IMR-90 (cell line): ENCODE data around the gene TGFB2. TPM values are rescaled to one million over a fixed set of nuclear protein-coding genes. Genes with fewer than 3 reads are reported as not detected.

Experiments
- ATAC-seq: fragments of 200-7000 bp; cut with Tn5 transposase; 2 replicates; pipeline ENCODE4 v1.9.1; 2020; ENCODE audit warnings: low read depth, mild to moderate bottlenecking, moderate library complexity
- BruUV-seq: library from RNA; stranded (reverse); fragments of 400-500 nt; replicated peaks from 2 replicates; lab custom pipeline; 2021; lab: Mats Ljungman, UMichigan
- CTCF ChIA-PET: fragments of 300-600 bp; formaldehyde crosslinking; extraction: SDS; loops from one replicate; lab custom pipeline; 2021; ENCODE audit warnings: antibody characterized with exemption; lab: Yijun Ruan, JAX
- POLR2A ChIA-PET: fragments of 300-600 bp; sonication (Branson Sonifier 250); formaldehyde crosslinking; loops from one replicate; lab custom pipeline; 2022; ENCODE audit warnings: antibody characterized with exemption; ENCODE audit not compliant: unreplicated experiment; lab: Charles Lee
- DNase-seq: peaks from one replicate; pipeline ENCODE4 v3.0.0; 2013
- H2AFZ ChIP-seq: replicated peaks from 2 replicates; pipeline ENCODE3; 2013; ENCODE audit warnings: low read length, mild to moderate bottlenecking; ENCODE audit not compliant: poor library complexity
- H2AK5ac ChIP-seq: 2 replicates; pipeline ENCODE4 v1.6.1; 2013; ENCODE audit warnings: low read depth, low read length, inconsistent platforms
- H2AK9ac ChIP-seq: replicated peaks from 2 replicates; pipeline ENCODE3; 2013; ENCODE audit warnings: mild to moderate bottlenecking, low read depth, low read length, moderate library complexity; ENCODE audit not compliant: poor library complexity
- H2BK120ac ChIP-seq: 2 replicates; pipeline ENCODE4 v1.6.1; 2013; ENCODE audit warnings: low read depth, low read length, inconsistent platforms
- H2BK15ac ChIP-seq: 3 replicates; pipeline ENCODE4 v1.6.1; 2013; ENCODE audit warnings: low read depth, low read length, inconsistent platforms
- H2BK20ac ChIP-seq: 2 replicates; pipeline ENCODE4 v1.6.1; 2013; ENCODE audit warnings: low read depth, mild to moderate bottlenecking, inconsistent platforms, low read length, moderate library complexity
- H2BK5ac ChIP-seq: 2 replicates; pipeline ENCODE4 v1.6.1; 2013; ENCODE audit warnings: mild to moderate bottlenecking, low read depth, low read length, inconsistent platforms; ENCODE audit not compliant: poor library complexity, severe bottlenecking
- H3K14ac ChIP-seq: replicated peaks from 2 replicates; pipeline ENCODE4 v1.6.1; 2013; ENCODE audit warnings: low read depth, low read length, inconsistent platforms
- H3K18ac ChIP-seq: 2 replicates; pipeline ENCODE4 v1.6.1; 2013; ENCODE audit warnings: low read depth, low read length, control low read depth
- H3K23ac ChIP-seq: 2 replicates; pipeline ENCODE4 v1.6.1; 2013; ENCODE audit warnings: low read depth, low read length, inconsistent platforms
- H3K27ac ChIP-seq: 2 replicates; pipeline ENCODE4 v1.5.1; 2013; ENCODE audit warnings: mild to moderate bottlenecking, control low read depth, low read length; ENCODE audit not compliant: insufficient read depth
- H3K27me3 ChIP-seq: 2 replicates; pipeline ENCODE4 v1.6.1; 2013; ENCODE audit warnings: low read length; ENCODE audit not compliant: control insufficient read depth, insufficient read depth
- H3K36me3 ChIP-seq: 2 replicates; pipeline ENCODE4 v1.6.1; 2013; ENCODE audit warnings: low read length, mixed read lengths; ENCODE audit not compliant: control insufficient read depth, insufficient read depth
- H3K4ac ChIP-seq: 2 replicates; pipeline ENCODE4 v1.6.1; 2013; ENCODE audit warnings: low read depth, low read length, inconsistent platforms
- H3K4me1 ChIP-seq: 2 replicates; pipeline ENCODE4 v1.6.1; 2013; ENCODE audit warnings: low read length, mixed read lengths; ENCODE audit not compliant: control insufficient read depth, insufficient read depth
- H3K4me2 ChIP-seq: 2 replicates; pipeline ENCODE4 v1.6.1; 2013; ENCODE audit warnings: low read depth, mild to moderate bottlenecking, control low read depth, low read length, moderate library complexity
- H3K4me3 ChIP-seq: 2 replicates; pipeline ENCODE4 v1.5.1; 2013; ENCODE audit warnings: low read depth, mild to moderate bottlenecking, control low read depth, low read length, moderate library complexity; ENCODE audit not compliant: insufficient read depth
- H3K56ac ChIP-seq: 2 replicates; pipeline ENCODE4 v1.6.1; 2013; ENCODE audit warnings: low read length, inconsistent platforms; ENCODE audit not compliant: insufficient read depth; ENCODE audit errors: extremely low read depth
- H3K79me1 ChIP-seq, 2 experiments: 2 replicates each; pipeline ENCODE4 v1.6.1; 2013; ENCODE audit warnings: low read length in 2 of 2, inconsistent platforms in 1 of 2, low read depth in 1 of 2
- H3K9ac ChIP-seq: 2 replicates; pipeline ENCODE4 v1.6.1; 2013; ENCODE audit warnings: low read depth, low read length, control low read depth
- H3K9me1 ChIP-seq: 2 replicates; pipeline ENCODE4 v1.6.1; 2013; ENCODE audit warnings: low read length, inconsistent platforms; ENCODE audit not compliant: insufficient read depth
- H3K9me3 ChIP-seq: 2 replicates; pipeline ENCODE4 v1.6.1; 2013; ENCODE audit warnings: low read length; ENCODE audit not compliant: control insufficient read depth, insufficient read depth
- H4K20me1 ChIP-seq: 2 replicates; pipeline ENCODE4 v1.6.1; 2013; ENCODE audit warnings: low read length, inconsistent platforms; ENCODE audit not compliant: insufficient read depth
- H4K5ac ChIP-seq: 2 replicates; pipeline ENCODE4 v1.6.1; 2013; ENCODE audit warnings: mild to moderate bottlenecking, low read depth, low read length, control low read depth
- H4K8ac ChIP-seq, 2 experiments: 2 replicates each; pipeline ENCODE4 v1.6.1; 2013; ENCODE audit warnings: low read depth in 2 of 2, low read length in 2 of 2, control low read depth in 1 of 2, inconsistent platforms in 1 of 2
- H4K91ac ChIP-seq: 2 replicates; pipeline ENCODE4 v1.6.1; 2013; ENCODE audit warnings: low read depth, low read length, inconsistent platforms; ENCODE audit not compliant: insufficient read depth
- CEBPB ChIP-seq: IDR thresholded peaks from 2 replicates; pipeline ENCODE4 v1.6.1; 2012; ENCODE audit warnings: low read depth, low read length, improper control_type of control experiment
- MAFK ChIP-seq: IDR thresholded peaks from 2 replicates; pipeline ENCODE4 v1.6.1; 2012; ENCODE audit warnings: low read depth, low read length, improper control_type of control experiment
- MAZ ChIP-seq: IDR thresholded peaks from 2 replicates; pipeline ENCODE4 v1.6.1; 2012; ENCODE audit warnings: low read depth, mild to moderate bottlenecking, low read length, improper control_type of control experiment, moderate library complexity, borderline replicate concordance
- MXI1 ChIP-seq: IDR thresholded peaks from 2 replicates; pipeline ENCODE4 v1.6.1; 2012; ENCODE audit warnings: low read depth, mild to moderate bottlenecking, low read length, moderate library complexity, borderline replicate concordance
- NFE2L2 ChIP-seq: fragments of 150-350 bp; IDR thresholded peaks from 2 replicates; pipeline ENCODE4 v1.6.1; 2016; ENCODE audit warnings: low read depth, mild to moderate bottlenecking, low read length
- POLR2A ChIP-seq: IDR thresholded peaks from 2 replicates; pipeline ENCODE4 v1.6.1; 2012; ENCODE audit warnings: mild to moderate bottlenecking, low read depth, low read length
- RCOR1 ChIP-seq: IDR thresholded peaks from 2 replicates; pipeline ENCODE4 v1.6.1; 2012; ENCODE audit warnings: mild to moderate bottlenecking, low read length, improper control_type of control experiment; ENCODE audit not compliant: insufficient replicate concordance
- RFX5 ChIP-seq: IDR thresholded peaks from 2 replicates; pipeline ENCODE4 v1.8.0; 2012; ENCODE audit warnings: low read depth, mild to moderate bottlenecking, low read length, moderate library complexity
- WGBS, 2 experiments: methylation state at CpG; one replicate each; pipeline versions ENCODE4 v1.1.5 to v1.1.7; 2013; ENCODE audit warnings: missing lambda C conversion rate in 2 of 2; ENCODE audit not compliant: insufficient read length in 1 of 2; ENCODE audit errors: extremely low coverage in 2 of 2; 5-methylcytosine and 5-hydroxymethylcytosine counted together
- dilution Hi-C: fragments of 300-500 bp; cut with HindIII; formaldehyde crosslinking; loops from one replicate; pipeline ENCODE4 v1.14.3; 2018; ENCODE audit warnings: low sequenced_read_pairs; ENCODE audit not compliant: unreplicated experiment
- in situ Hi-C: fragments of 300-500 bp; cut with MboI; formaldehyde crosslinking; loops from 3 replicates; pipeline ENCODE4 v1.14.3; 2019; ENCODE audit warnings: low sequenced_read_pairs, inconsistent platforms, mixed read lengths
- intact Hi-C: fragments of 100-400 bp; cut with micrococcal nuclease; formaldehyde crosslinking; loops from 2 replicates; pipeline ENCODE4 v1.10.0; 2022
- polyA plus RNA-seq, 3 experiments: library from polyadenylated mRNA; depleted of rRNA; stranded (reverse); fragments of >200 nt; gene quantifications; 2 replicates each; pipeline ENCODE4 v1.2.3, GENCODE V29; 2012; ENCODE audit warnings: low replicate concordance in 1 of 3
- total RNA-seq: library from RNA; depleted of rRNA; stranded (reverse); fragments of >200 nt; gene quantifications from 2 replicates; pipeline ENCODE4 v1.2.3, GENCODE V29; 2012
- TF ChIP-seq, protein P1 (sequence below): conservative IDR thresholded peaks from 2 replicates; pipeline ENCODE4 v1.5.1; 2012; ENCODE audit warnings: mild to moderate bottlenecking, low read depth, low read length, improper control_type of control experiment
- TF ChIP-seq, protein P2 (sequence below): fragments of 150-350 bp; IDR thresholded peaks from 2 replicates; pipeline ENCODE4 v1.6.1; 2016; ENCODE audit warnings: low read depth, mild to moderate bottlenecking, low read length, moderate library complexity, borderline replicate concordance

The TGFB2 gene
- total and polyA plus RNA-seq, 2 of the 4 experiments (the other 2 are of a cell fraction): 3.7 to 3.8 TPM

DNA sequence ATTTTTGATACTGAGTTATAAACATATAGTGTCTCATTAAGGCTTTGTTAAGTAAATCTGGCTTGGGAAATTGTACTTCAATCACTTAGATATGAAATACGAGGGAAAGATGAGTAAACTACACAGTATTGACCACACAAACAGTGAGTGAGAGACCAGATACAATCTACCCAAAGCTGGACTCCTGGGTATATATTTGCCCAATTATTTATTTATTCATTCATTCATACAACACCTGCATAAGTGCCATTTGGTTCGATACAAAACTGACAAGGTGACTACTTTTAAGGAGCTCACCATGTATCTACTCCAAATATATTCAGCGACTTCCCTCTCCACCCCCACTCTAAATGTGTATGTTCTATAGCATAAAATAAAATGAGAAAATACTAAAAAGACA lies 143.4 kb downstream of the TGFB2 start:
- Histone ChIP-seq H3K18ac (no peak overlapping the region), H4K8ac (peak overlapping the region; percentile 35 to 82), H4K5ac (no peak overlapping the region), H4K20me1 (no peaks in the 10 kb centered on the region), H2BK5ac (peak overlapping the region; percentile 65), H2AK5ac (no peak overlapping the region), H2AK9ac (no peak overlapping the region), H3K9me3 (no peaks in the 10 kb centered on the region), H3K23ac (no peak overlapping the region), H3K4ac (peak overlapping the region; percentile 56; the same call in 1 of the 2 replicates), H2BK120ac (peak overlapping the region; percentile 73), H3K4me1 (peaks cover 7% of the 10 kb centered on the region), H3K36me3 (no peaks in the 10 kb centered on the region), H2BK20ac (0 out of 2 replicates have a peak overlapping the region, but pooled peaks have one; percentile 50), H3K27me3 (no peaks in the 10 kb centered on the region), H2BK15ac (peak overlapping the region; percentile 15; the same call in 1 of the 3 replicates), H3K9me1 (peaks cover 7% of the 10 kb centered on the region; the same call in 1 of the 2 replicates), H3K9ac (no peak overlapping the region), H2AFZ (no peak overlapping the region), H3K56ac (no peak overlapping the region), H3K27ac (no peak overlapping the region), H3K14ac (no peak overlapping the region), H3K4me2 (no peak overlapping the region), H3K79me1 (no peaks in the 10 kb centered on the region), H3K4me3 (no peak overlapping the region), H4K91ac (peak overlapping the region; percentile 27; the same call in 1 of the 2 replicates)
- POLR2A ChIA-PET: interaction anchor here (0.6 to 1.5 kb wide), 3 partner anchors 11 to 143 kb away, joined by 3 to 4 read pairs (median 3); partner anchors contain the start of gene TGFB2
- dilution Hi-C loops (no loop called here), intact Hi-C loops (no loop called here), in situ Hi-C loops (loop anchor here (10.0 kb wide), 1 partner anchor 576 kb away; no protein-coding TSS in a partner anchor)
- WGBS, 2 experiments: no CpG with 5 or more reads among the region's 3 CpGs
- BruUV-seq: no TSS peak
- no peak for DNase-seq
- TF ChIP-seq, protein P1, sequence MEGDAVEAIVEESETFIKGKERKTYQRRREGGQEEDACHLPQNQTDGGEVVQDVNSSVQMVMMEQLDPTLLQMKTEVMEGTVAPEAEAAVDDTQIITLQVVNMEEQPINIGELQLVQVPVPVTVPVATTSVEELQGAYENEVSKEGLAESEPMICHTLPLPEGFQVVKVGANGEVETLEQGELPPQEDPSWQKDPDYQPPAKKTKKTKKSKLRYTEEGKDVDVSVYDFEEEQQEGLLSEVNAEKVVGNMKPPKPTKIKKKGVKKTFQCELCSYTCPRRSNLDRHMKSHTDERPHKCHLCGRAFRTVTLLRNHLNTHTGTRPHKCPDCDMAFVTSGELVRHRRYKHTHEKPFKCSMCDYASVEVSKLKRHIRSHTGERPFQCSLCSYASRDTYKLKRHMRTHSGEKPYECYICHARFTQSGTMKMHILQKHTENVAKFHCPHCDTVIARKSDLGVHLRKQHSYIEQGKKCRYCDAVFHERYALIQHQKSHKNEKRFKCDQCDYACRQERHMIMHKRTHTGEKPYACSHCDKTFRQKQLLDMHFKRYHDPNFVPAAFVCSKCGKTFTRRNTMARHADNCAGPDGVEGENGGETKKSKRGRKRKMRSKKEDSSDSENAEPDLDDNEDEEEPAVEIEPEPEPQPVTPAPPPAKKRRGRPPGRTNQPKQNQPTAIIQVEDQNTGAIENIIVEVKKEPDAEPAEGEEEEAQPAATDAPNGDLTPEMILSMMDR: no peak
- no peak for TF ChIP-seq MAZ
- TF ChIP-seq MXI1: no peak
- no peak for TF ChIP-seq RFX5
- TF ChIP-seq, protein P2, sequence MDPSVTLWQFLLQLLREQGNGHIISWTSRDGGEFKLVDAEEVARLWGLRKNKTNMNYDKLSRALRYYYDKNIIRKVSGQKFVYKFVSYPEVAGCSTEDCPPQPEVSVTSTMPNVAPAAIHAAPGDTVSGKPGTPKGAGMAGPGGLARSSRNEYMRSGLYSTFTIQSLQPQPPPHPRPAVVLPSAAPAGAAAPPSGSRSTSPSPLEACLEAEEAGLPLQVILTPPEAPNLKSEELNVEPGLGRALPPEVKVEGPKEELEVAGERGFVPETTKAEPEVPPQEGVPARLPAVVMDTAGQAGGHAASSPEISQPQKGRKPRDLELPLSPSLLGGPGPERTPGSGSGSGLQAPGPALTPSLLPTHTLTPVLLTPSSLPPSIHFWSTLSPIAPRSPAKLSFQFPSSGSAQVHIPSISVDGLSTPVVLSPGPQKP: no peak
- no peak for TF ChIP-seq NFE2L2
- no peak for TF ChIP-seq POLR2A
- TF ChIP-seq MAFK: no peak
- no peak for TF ChIP-seq CEBPB
- no peak for TF ChIP-seq RCOR1
- no peak for ATAC-seq
- CTCF ChIA-PET: no interaction called here
